ENCODE results near the gene PLCG1.

The PLCG1 gene

GRCh38 chr20:41178495-41178894 lies 41.2 kb downstream of the PLCG1 start:
- DNase-seq (ENCODE audit: low read depth, low spot score): no peak
- TF ChIP-seq, protein P1, sequence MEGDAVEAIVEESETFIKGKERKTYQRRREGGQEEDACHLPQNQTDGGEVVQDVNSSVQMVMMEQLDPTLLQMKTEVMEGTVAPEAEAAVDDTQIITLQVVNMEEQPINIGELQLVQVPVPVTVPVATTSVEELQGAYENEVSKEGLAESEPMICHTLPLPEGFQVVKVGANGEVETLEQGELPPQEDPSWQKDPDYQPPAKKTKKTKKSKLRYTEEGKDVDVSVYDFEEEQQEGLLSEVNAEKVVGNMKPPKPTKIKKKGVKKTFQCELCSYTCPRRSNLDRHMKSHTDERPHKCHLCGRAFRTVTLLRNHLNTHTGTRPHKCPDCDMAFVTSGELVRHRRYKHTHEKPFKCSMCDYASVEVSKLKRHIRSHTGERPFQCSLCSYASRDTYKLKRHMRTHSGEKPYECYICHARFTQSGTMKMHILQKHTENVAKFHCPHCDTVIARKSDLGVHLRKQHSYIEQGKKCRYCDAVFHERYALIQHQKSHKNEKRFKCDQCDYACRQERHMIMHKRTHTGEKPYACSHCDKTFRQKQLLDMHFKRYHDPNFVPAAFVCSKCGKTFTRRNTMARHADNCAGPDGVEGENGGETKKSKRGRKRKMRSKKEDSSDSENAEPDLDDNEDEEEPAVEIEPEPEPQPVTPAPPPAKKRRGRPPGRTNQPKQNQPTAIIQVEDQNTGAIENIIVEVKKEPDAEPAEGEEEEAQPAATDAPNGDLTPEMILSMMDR (IDR thresholded peaks at IDR 0.05; ENCODE audit: low read depth, low read length): no peak
- in situ Hi-C loops (cut with HindIII; ENCODE audit: low sequenced_read_pairs): no loop called here

GRCh38 chr20:41178904-41179432 lies 41.6 kb downstream of the PLCG1 start:
- TF ChIP-seq, protein P1 (IDR thresholded peaks at IDR 0.05; ENCODE audit: low read depth, low read length): no peak
- no peak overlapping the region for H3K4me3 ChIP-seq (ENCODE audit: low read depth, low read length)
- in situ Hi-C loops (cut with HindIII; ENCODE audit: low sequenced_read_pairs): no loop called here
- DNase-seq (ENCODE audit: low read depth, low spot score): peak; percentile 41

More at GRCh38 chr20:41178495-41178894, 41.2 kb downstream of the PLCG1 start:
- H3K4me3 ChIP-seq (ENCODE audit: low read depth, low read length): no peak overlapping the region

GRCh38 chr20:41179961-41180360 lies 42.6 kb downstream of the PLCG1 start:
- TF ChIP-seq, protein P1 (IDR thresholded peaks at IDR 0.05; ENCODE audit: low read depth, low read length): no peak
- DNase-seq (ENCODE audit: low read depth, low spot score): no peak
- in situ Hi-C loops (cut with HindIII; ENCODE audit: low sequenced_read_pairs): no loop called here
- no peak overlapping the region for H3K4me3 ChIP-seq (ENCODE audit: low read depth, low read length)

- no peak for DNase-seq (ENCODE audit: low read depth, low spot score)
- TF ChIP-seq, protein P1 (IDR thresholded peaks at IDR 0.05; ENCODE audit: low read depth, low read length): no peak
- H3K4me3 ChIP-seq (ENCODE audit: low read depth, low read length): no peak overlapping the region
- in situ Hi-C loops (cut with HindIII; ENCODE audit: low sequenced_read_pairs): no loop called here
These were observed 43.4 kb downstream of the PLCG1 start for GRCh38 chr20:41180599-41181333.

- DNase-seq (ENCODE audit: low read depth, low spot score): no peak
- in situ Hi-C loops (cut with HindIII; ENCODE audit: low sequenced_read_pairs): no loop called here
- H3K4me3 ChIP-seq (ENCODE audit: low read depth, low read length): no peak overlapping the region
- TF ChIP-seq, protein P1 (IDR thresholded peaks at IDR 0.05; ENCODE audit: low read depth, low read length): no peak
These were observed 44.2 kb downstream of the PLCG1 start for GRCh38 chr20:41181567-41181966.

DNA sequence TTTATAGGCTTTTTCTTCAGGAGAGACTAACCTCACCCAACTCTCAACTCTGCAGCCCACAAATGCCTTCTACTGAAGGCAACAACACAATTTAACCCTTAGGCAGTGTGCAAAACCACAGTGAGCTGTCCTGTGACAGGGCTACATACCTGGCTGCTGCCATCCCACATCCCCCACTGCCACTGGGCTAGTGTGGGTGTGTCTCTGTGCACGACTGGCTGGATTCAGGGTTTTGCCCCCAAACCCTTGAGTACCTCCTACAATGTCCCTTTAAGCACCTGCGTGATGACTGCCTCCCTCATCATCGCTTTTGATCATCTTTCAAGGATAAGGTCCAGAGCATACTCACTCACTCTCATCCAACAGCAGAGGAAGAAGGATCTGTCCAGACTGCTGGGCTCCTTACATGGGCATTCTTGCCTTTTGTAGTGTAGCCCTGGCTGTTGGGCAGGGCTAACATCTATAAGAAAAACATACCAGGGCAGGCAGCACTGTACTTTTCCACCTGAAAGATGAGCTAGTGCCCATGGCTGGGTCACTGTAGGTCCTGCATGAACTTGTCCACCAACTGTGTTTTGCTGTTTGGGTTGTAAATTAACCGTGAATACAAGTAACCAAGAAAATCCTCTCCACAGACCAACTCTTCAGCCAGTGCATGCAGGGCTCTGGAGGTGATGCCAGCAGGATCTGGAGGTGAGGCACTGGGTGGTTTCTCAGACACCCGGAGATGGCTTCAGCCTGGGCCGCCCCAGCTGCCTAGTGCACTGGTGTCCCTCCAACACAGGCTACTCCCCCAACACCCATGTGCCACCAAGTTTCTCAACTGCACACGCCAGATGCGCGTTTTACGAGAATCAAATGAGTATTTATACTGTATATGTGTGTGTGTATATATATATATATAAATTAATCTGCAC lies 45.2 kb downstream of the PLCG1 start:
- H3K4me3 ChIP-seq (ENCODE audit: low read depth, low read length): no peak overlapping the region
- in situ Hi-C loops (cut with HindIII; ENCODE audit: low sequenced_read_pairs): no loop called here
- DNase-seq (ENCODE audit: low read depth, low spot score): no peak
- TF ChIP-seq, protein P1 (IDR thresholded peaks at IDR 0.05; ENCODE audit: low read depth, low read length): no peak
